OCI-LY7 (cell line): Measurements from ENCODE around the gene RALBP1. TPM values are rescaled to one million over a fixed set of nuclear protein-coding genes. Genes with fewer than 3 reads are reported as not detected.
"Not testable (repeated sequence)": the region's sequence is repeated elsewhere in the genome, so short reads cannot be mapped to it uniquely, and the experiment has no call there.

Source experiments
- BruUV-seq: library from RNA; stranded (reverse); fragments of 400-500 nt; replicated peaks from 2 replicates; lab custom pipeline; 2021; lab: Mats Ljungman, UMichigan
- CTCF ChIA-PET: fragments of 300-600 bp; sonication (Branson Sonifier 250); formaldehyde crosslinking; loops from one replicate; lab custom pipeline; 2022; ENCODE audit warnings: antibody characterized with exemption; ENCODE audit not compliant: unreplicated experiment; lab: Charles Lee
- POLR2A ChIA-PET: fragments of 300-600 bp; sonication (Branson Sonifier 250); formaldehyde crosslinking; loops from one replicate; lab custom pipeline; 2022; ENCODE audit warnings: antibody characterized with exemption; lab: Charles Lee
- DNase-seq: peaks from one replicate; pipeline ENCODE4 v3.0.0-alpha.2; 2015; ENCODE audit warnings: low spot score
- H2AFZ ChIP-seq: fragments of 200-600 bp; sonication (generic), shearing (Covaris generic); 2 replicates; pipeline ENCODE4 v1.6.1; 2014; ENCODE audit warnings: mild to moderate bottlenecking, antibody characterized with exemption, low read length, moderate library complexity
- H3K27ac ChIP-seq: fragments of 200-600 bp; sonication (generic); 2 replicates; pipeline ENCODE4 v1.5.1; 2014; ENCODE audit warnings: mixed run types, low read depth, mild to moderate bottlenecking, moderate library complexity, low read length, inconsistent platforms; ENCODE audit not compliant: poor library complexity, severe bottlenecking
- H3K36me3 ChIP-seq: fragments of 200-600 bp; sonication (generic); 2 replicates; pipeline ENCODE4 v1.6.1; 2014; ENCODE audit warnings: mild to moderate bottlenecking, antibody characterized with exemption, low read length, moderate library complexity, mixed read lengths; ENCODE audit not compliant: insufficient read depth
- H3K4me1 ChIP-seq: fragments of 200-600 bp; sonication (generic); 2 replicates; pipeline ENCODE4 v1.5.1; 2014; ENCODE audit warnings: mild to moderate bottlenecking, low read length; ENCODE audit not compliant: insufficient read depth, poor library complexity, severe bottlenecking
- H3K4me2 ChIP-seq: fragments of 200-600 bp; sonication (generic); 2 replicates; pipeline ENCODE4 v1.6.1; 2014; ENCODE audit warnings: mild to moderate bottlenecking, low read length
- H3K4me3 ChIP-seq: fragments of 200-600 bp; sonication (generic); 2 replicates; pipeline ENCODE4 v1.5.1; 2014; ENCODE audit warnings: mild to moderate bottlenecking, low read depth, low read length; ENCODE audit not compliant: poor library complexity, severe bottlenecking
- H3K79me2 ChIP-seq: fragments of 200-600 bp; sonication (generic); 2 replicates; pipeline ENCODE4 v1.6.1; 2016; ENCODE audit warnings: low read depth, mild to moderate bottlenecking, low read length, moderate library complexity, mixed read lengths; ENCODE audit not compliant: insufficient read depth
- H3K9me2 ChIP-seq: fragments of 200-600 bp; sonication (generic); 2 replicates; pipeline ENCODE4 v1.6.1; 2016; ENCODE audit warnings: mild to moderate bottlenecking, low read length, mixed read lengths; ENCODE audit not compliant: insufficient read depth
- H3K9me3 ChIP-seq: fragments of 200-600 bp; sonication (generic); 2 replicates; pipeline ENCODE4 v1.6.1; 2014; ENCODE audit warnings: mild to moderate bottlenecking, mixed run types, low read length, mixed read lengths
- H4K20me1 ChIP-seq: fragments of 200-600 bp; sonication (generic); 2 replicates; pipeline ENCODE4 v1.6.1; 2014; ENCODE audit warnings: mild to moderate bottlenecking, antibody characterized with exemption, low read length, moderate library complexity, mixed read lengths; ENCODE audit not compliant: insufficient read depth
- CTCF ChIP-seq: fragments of 200-600 bp; sonication (generic); conservative IDR thresholded peaks from 2 replicates; pipeline ENCODE4 v1.5.1; 2014; ENCODE audit warnings: mild to moderate bottlenecking, antibody characterized with exemption, low read length, moderate library complexity, mixed read lengths
- EZH2phosphoT487 ChIP-seq: fragments of 200-600 bp; sonication (generic); IDR thresholded peaks from 2 replicates; pipeline ENCODE4 v1.6.1; 2018; ENCODE audit warnings: low read depth, borderline replicate concordance, mild to moderate bottlenecking, mixed run types, antibody characterized with exemption, low read length, moderate library complexity, mixed read lengths
- intact Hi-C: fragments of 100-400 bp; cut with micrococcal nuclease; formaldehyde crosslinking; loops from one replicate; pipeline ENCODE4 v1.10.0; 2022; ENCODE audit not compliant: unreplicated experiment
- total RNA-seq, 2 experiments: library from RNA; depleted of rRNA in 1 of 2; stranded (reverse); fragments of >200 nt in 1 of 2; shearing (Covaris generic) in 1 of 2; gene quantifications; 2 replicates each; pipeline ENCODE4 v1.2.3, GENCODE V29; 2014 to 2022

The RALBP1 gene
- total RNA-seq, 2 experiments from 2014 or later: 78.5 to 96.0 TPM

DNA sequence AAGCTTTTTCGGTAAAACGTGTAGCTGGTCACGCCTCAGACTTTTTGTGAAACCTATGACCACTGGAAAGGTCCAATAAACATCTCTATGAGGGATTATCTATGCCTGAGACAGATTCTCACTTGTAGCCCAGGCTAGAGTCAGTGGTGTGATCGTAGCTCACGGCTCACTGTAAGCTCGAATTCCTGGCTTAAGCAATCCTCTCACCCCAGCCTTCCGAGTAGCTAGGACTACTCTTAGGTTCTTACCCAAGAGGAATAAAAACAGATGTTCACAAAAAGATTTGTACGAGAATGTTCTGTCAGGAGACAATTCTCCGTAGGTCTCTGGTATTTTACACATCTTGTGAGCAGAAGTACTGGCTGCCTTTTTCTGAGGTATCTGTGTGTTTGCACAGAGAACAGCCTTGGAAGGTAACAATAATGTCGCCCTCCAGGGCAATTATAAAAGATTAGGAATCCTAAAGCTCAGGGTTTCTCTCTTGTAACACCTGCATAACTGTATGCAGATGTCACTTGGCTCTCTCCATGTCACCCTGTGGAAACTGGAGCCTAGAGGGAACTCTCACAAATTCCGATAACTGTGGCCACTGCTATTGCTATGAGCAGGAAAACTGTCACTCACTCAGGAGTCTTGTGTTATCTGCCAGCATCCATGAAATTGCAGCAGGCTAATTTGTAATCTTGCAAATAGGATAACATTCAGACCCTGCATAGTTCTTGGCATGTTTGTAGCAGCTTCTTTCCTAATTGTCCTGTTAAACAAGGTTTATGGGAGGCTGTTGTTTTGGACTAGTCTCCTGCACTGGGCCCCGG lies 25.5 kb upstream of the RALBP1 start:
- no peak for TF ChIP-seq CTCF
- TF ChIP-seq EZH2phosphoT487: no peak
- Histone ChIP-seq H3K4me1 (no peaks in the 10 kb centered on the region), H3K9me3 (no peaks in the 10 kb centered on the region), H3K79me2 (no peaks in the 10 kb centered on the region), H2AFZ (no peak overlapping the region), H3K4me3 (no peak overlapping the region), H4K20me1 (no peaks in the 10 kb centered on the region), H3K4me2 (no peak overlapping the region), H3K9me2 (no peaks in the 10 kb centered on the region), H3K27ac (no peak overlapping the region), H3K36me3 (no peaks in the 10 kb centered on the region)
- no TSS peak for BruUV-seq
- POLR2A ChIA-PET: interaction anchor here (0.7 to 0.9 kb wide), 2 partner anchors 9 to 17 kb away, joined by 3 to 6 read pairs; no protein-coding TSS in a partner anchor
- no peak for DNase-seq
- intact Hi-C loops: no loop called here
- CTCF ChIA-PET: no interaction called here

GRCh38 chr18:9450920-9451319 lies 24.4 kb upstream of the RALBP1 start:
- H3K4me2 ChIP-seq, BruUV-seq, POLR2A ChIA-PET, CTCF ChIA-PET, H3K79me2 ChIP-seq, H4K20me1 ChIP-seq, H3K9me3 ChIP-seq, H3K36me3 ChIP-seq, DNase-seq, H3K27ac ChIP-seq, H3K9me2 ChIP-seq, H3K4me3 ChIP-seq, H2AFZ ChIP-seq, H3K4me1 ChIP-seq, intact Hi-C loops: not testable (repeated sequence)

DNA sequence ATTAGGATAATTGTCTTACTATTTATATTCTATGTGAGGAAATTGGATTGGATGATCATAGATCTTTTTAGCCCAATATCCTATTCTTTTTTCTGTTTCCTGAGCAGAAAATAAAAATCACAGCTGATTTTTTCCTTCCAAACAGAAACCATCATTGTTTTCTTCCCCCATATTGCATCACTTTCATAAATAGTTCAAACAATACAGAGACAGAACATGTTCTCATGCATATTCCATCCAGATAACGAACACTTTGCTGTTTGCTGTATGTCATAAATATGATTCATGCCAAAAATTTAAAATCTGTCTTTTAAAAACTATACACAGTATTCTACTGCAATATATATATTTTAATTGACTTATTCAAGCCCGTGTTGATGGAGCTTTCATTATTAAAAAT lies 22.0 kb upstream of the RALBP1 start:
- DNase-seq: no peak
- no peaks in the 10 kb centered on the region for H3K4me1 ChIP-seq
- intact Hi-C loops: no loop called here
- H2AFZ ChIP-seq: no peak overlapping the region
- ChIA-PET POLR2A (interaction anchor here (1.6 kb wide), 1 partner anchor 12 kb away, joined by 8 read pairs; no protein-coding TSS in a partner anchor), CTCF (interaction anchor here (0.5 kb wide), 1 partner anchor 168 kb away, joined by 3 read pairs; no protein-coding TSS in a partner anchor)
- no peak overlapping the region for H3K27ac ChIP-seq
- TF ChIP-seq CTCF: no peak
- H3K36me3 ChIP-seq: no peaks in the 10 kb centered on the region
- H3K9me2 ChIP-seq: no peaks in the 10 kb centered on the region
- H3K4me3 ChIP-seq: no peak overlapping the region
- no peaks in the 10 kb centered on the region for H3K79me2 ChIP-seq
- H3K4me2 ChIP-seq: no peak overlapping the region
- H4K20me1 ChIP-seq: no peaks in the 10 kb centered on the region
- BruUV-seq: no TSS peak
- H3K9me3 ChIP-seq: peaks cover 10% of the 10 kb centered on the region; the same call in 1 of the 2 replicates
